K562 (cell line): ENCODE results near the gene DTHD1. TPM values are rescaled to one million over a fixed set of nuclear protein-coding genes. Genes with fewer than 3 reads are reported as not detected.

Experiments used
- ATAC-seq: fragments of 200-7000 bp; cut with Tn5 transposase; 3 replicates; pipeline ENCODE4 v1.9.1; 2020; ENCODE audit warnings: moderate library complexity
- BruUV-seq: library from RNA; stranded (reverse); fragments of 400-500 nt; replicated peaks from 2 replicates; lab custom pipeline; 2021; lab: Mats Ljungman, UMichigan
- CTCF ChIA-PET: fragments of 300-600 bp; formaldehyde crosslinking; extraction: SDS; loops from one replicate; lab custom pipeline; 2021; ENCODE audit warnings: low intra/inter-chr PET ratio; lab: Yijun Ruan, JAX
- POLR2A ChIA-PET: fragments of 300-600, 350-650 bp; sonication (Branson Sonifier 250); formaldehyde crosslinking; extraction: SDS; loops from one replicate; lab custom pipeline; 2021; ENCODE audit warnings: antibody characterized with exemption, inconsistent platforms; lab: Yijun Ruan, JAX
- DNase-seq, 4 experiments: peaks; one replicate each; pipeline versions ENCODE4 v3.0.0 to v3.0.0-alpha.2; 2011 to 2018; ENCODE audit warnings: low spot score in 3 of 4, mixed read lengths in 3 of 4; ENCODE audit errors: extremely low read depth in 1 of 4
- FAIRE-seq: peaks from 2 replicates; lab custom pipeline; 2011; peaks lifted over from hg19 to GRCh38; lab: Jason Lieb, UNC
- H2AFZ ChIP-seq: 2 replicates; pipeline ENCODE4 v1.6.0; 2011; ENCODE audit warnings: low read depth, low read length, control low read depth, inconsistent platforms
- H3K27ac ChIP-seq: fragments of 200-600 bp; 3 replicates; pipeline ENCODE4 v1.8.0; 2011; ENCODE audit warnings: low read depth, mild to moderate bottlenecking, control low read depth, inconsistent platforms, low read length, moderate library complexity, mixed read lengths; ENCODE audit errors: extremely low read depth
- H3K27me3 ChIP-seq, 2 experiments: fragments of 300-600 bp in 1 of 2; 2 replicates in 1 of 2; 3 replicates in 1 of 2; pipeline versions ENCODE4 v1.6.0 to v1.8.0; 2011; ENCODE audit warnings: inconsistent platforms in 2 of 2, low read length in 2 of 2, mild to moderate bottlenecking in 1 of 2, mixed read lengths in 1 of 2, moderate library complexity in 1 of 2; ENCODE audit not compliant: control insufficient read depth in 2 of 2, insufficient read depth in 2 of 2
- H3K36me3 ChIP-seq: fragments of 300-600 bp; 3 replicates; pipeline ENCODE4 v1.8.0; 2011; ENCODE audit warnings: mild to moderate bottlenecking, low read length, inconsistent platforms; ENCODE audit not compliant: control insufficient read depth, insufficient read depth
- H3K4me1 ChIP-seq, 2 experiments: fragments of 200-600 bp in 1 of 2; replicated peaks in 1 of 2; 2 replicates in 1 of 2; 3 replicates in 1 of 2; pipeline versions ENCODE4 v1.5.1 to v1.8.0; 2011; ENCODE audit warnings: inconsistent platforms in 2 of 2, low read length in 2 of 2, mild to moderate bottlenecking in 1 of 2, mixed read lengths in 1 of 2, moderate library complexity in 1 of 2; ENCODE audit not compliant: control insufficient read depth in 2 of 2, insufficient read depth in 2 of 2
- H3K4me2 ChIP-seq: 2 replicates; pipeline ENCODE4 v1.6.1; 2011; ENCODE audit warnings: low read length, control low read depth, inconsistent platforms, mixed read lengths; ENCODE audit not compliant: insufficient read depth
- H3K4me3 ChIP-seq: fragments of 200-600 bp; sonication (generic), shearing (Covaris generic); 2 replicates; pipeline ENCODE4 v1.5.1; 2016; ENCODE audit warnings: control low read depth, inconsistent platforms
- H3K79me2 ChIP-seq: fragments of 200-600 bp; 3 replicates; pipeline ENCODE4 v1.8.0; 2011; ENCODE audit warnings: low read length, inconsistent platforms; ENCODE audit not compliant: control insufficient read depth, insufficient read depth
- H3K9ac ChIP-seq, 2 experiments: 2 replicates each; pipeline versions ENCODE4 v1.6.0 to v1.6.1; 2011; ENCODE audit warnings: low read depth in 2 of 2, low read length in 2 of 2, control low read depth in 1 of 2, inconsistent platforms in 1 of 2, mild to moderate bottlenecking in 1 of 2, mixed read lengths in 1 of 2; ENCODE audit not compliant: insufficient read depth in 1 of 2
- H3K9me1 ChIP-seq: one replicate; pipeline ENCODE4 v1.6.0; 2011; ENCODE audit warnings: inconsistent platforms, mild to moderate bottlenecking, low read length, moderate library complexity; ENCODE audit not compliant: control insufficient read depth, insufficient read depth
- H3K9me3 ChIP-seq: replicated peaks from 2 replicates; pipeline ENCODE4 v1.5.1; 2011; ENCODE audit warnings: low read depth, low read length, inconsistent platforms; ENCODE audit not compliant: control insufficient read depth, insufficient read depth
- H4K20me1 ChIP-seq: replicated peaks from 2 replicates; pipeline ENCODE4 v1.6.1; 2011; ENCODE audit warnings: low read length, inconsistent platforms, mixed read lengths; ENCODE audit not compliant: control insufficient read depth, insufficient read depth
- DMBX1 ChIP-seq: fragments of 250-450 bp; sonication (Bioruptor Pico); IDR thresholded peaks from 2 replicates; pipeline ENCODE4 v1.8.0; 2022; ENCODE audit warnings: inconsistent platforms, mild to moderate bottlenecking, moderate library complexity, borderline replicate concordance
- EP300 ChIP-seq: IDR thresholded peaks from 2 replicates; pipeline ENCODE4 v1.6.1; 2012; ENCODE audit warnings: low read length, improper control_type of control experiment
- KAT7 ChIP-seq: sonication (generic); formaldehyde crosslinking; IDR thresholded peaks from 2 replicates; pipeline ENCODE4 v1.8.0; 2022; ENCODE audit warnings: missing genetic modification reagents, mild to moderate bottlenecking, borderline replicate concordance
- TAL1 ChIP-seq: fragments of 450-650 bp; IDR thresholded peaks from 2 replicates; pipeline ENCODE4 v1.6.1; 2016; ENCODE audit warnings: mild to moderate bottlenecking
- ZNF766 ChIP-seq: fragments of 200-800 bp; sonication (Bioruptor generic); conservative IDR thresholded peaks from 2 replicates; pipeline ENCODE4 v1.6.1; 2016; ENCODE audit warnings: missing genetic modification characterization, missing compliant biosample characterization
- ZNF79 ChIP-seq: fragments of 250-450 bp; sonication (Bioruptor Pico); IDR thresholded peaks from 2 replicates; pipeline ENCODE4 v1.4.0; 2020; ENCODE audit warnings: low read depth, mild to moderate bottlenecking, moderate library complexity
- WGBS: fragments of 100-300 bp; shearing (Covaris generic); methylation state at CpG from one replicate; pipeline ENCODE4 v1.1.6; 2016; ENCODE audit warnings: low coverage, mixed read lengths; ENCODE audit not compliant: insufficient coverage; ENCODE audit errors: missing lambda C conversion rate; 5-methylcytosine and 5-hydroxymethylcytosine counted together
- in situ Hi-C: fragments of 300-500 bp; cut with MboI; formaldehyde crosslinking; loops from 4 replicates; pipeline ENCODE4 v1.15.0; 2018; ENCODE audit warnings: inconsistent platforms, mixed read lengths
- intact Hi-C: fragments of 100-400 bp; cut with micrococcal nuclease; formaldehyde crosslinking; loops from 2 replicates; pipeline ENCODE4 v1.14.2; 2022
- polyA plus RNA-seq, 8 experiments: library from polyadenylated mRNA; depleted of rRNA in 4 of 8; stranded (reverse) in 5 of 8; unstranded in 3 of 8; fragments of >200 nt; fragmentation: Nextera tagmentation in 2 of 8; fragmentation: Illumina TruSeq in 1 of 8; extraction: Ambion mirVana in 2 of 8; extraction: Trizol in 1 of 8; gene quantifications; 2 replicates each; pipeline versions ENCODE4 v1.2.1 to v1.2.3, GENCODE V29; 2011 to 2014; ENCODE audit warnings: inconsistent platforms in 1 of 8, missing spikeins in 1 of 8
- total RNA-seq, 7 experiments: library from RNA; depleted of rRNA in 6 of 7; stranded (reverse); fragments of >200 nt in 6 of 7; fragmentation: Illumina TruSeq in 2 of 7; extraction: Trizol in 2 of 7; gene quantifications; 2 replicates each; pipeline versions ENCODE4 v1.2.1 to v1.2.3, GENCODE V29; 2011 to 2021; ENCODE audit warnings: low replicate concordance in 1 of 7
- TF ChIP-seq, protein P1 (sequence below), 2 experiments: fragments of 450-650 bp in 1 of 2; sonication (generic) in 1 of 2; formaldehyde crosslinking in 1 of 2; IDR thresholded peaks in 1 of 2; conservative IDR thresholded peaks in 1 of 2; 2 replicates each; pipeline versions ENCODE4 v1.6.1 to v1.8.1; 2016 to 2023; ENCODE audit warnings: mild to moderate bottlenecking in 2 of 2, moderate library complexity in 2 of 2, inconsistent platforms in 1 of 2, missing genetic modification reagents in 1 of 2
- TF ChIP-seq, protein P2 (sequence below): fragments of 250-450 bp; sonication (Bioruptor Pico); IDR thresholded peaks from 2 replicates; pipeline ENCODE4 v1.4.0; 2020
- TF ChIP-seq, protein P3 (sequence below): fragments of 250-450 bp; sonication (Bioruptor Pico); IDR thresholded peaks from 2 replicates; pipeline ENCODE4 v1.8.0; 2022; ENCODE audit warnings: inconsistent platforms, mild to moderate bottlenecking, moderate library complexity, borderline replicate concordance

Gene DTHD1
- total and polyA plus RNA-seq, 9 of the 15 experiments (the other 6 are each of a cell fraction or from before 2014, with no cell fraction given) = not detected

DNA sequence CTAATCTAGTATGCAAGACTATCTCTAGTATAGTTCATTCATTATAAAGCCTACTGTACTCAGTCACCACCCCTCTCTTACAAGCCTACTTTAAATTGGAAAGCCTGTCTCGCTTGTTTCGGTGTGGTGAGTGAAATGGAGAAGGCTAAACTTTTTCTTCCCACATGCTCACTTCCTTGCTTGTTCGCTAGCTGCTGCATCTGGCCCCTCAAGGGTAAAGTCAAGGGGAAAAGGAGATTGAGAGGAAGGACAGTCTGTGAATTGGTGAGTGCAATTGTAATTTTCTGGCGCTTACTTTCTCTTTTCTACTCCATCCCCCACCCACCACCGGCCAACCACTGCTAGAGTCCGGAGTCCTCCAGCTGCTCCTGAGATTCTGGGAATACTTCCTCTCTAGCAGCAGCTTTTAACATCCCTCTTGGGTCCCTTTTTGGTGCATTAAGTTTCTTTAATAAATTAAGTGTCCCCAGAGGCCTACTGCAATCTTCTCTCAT lies 25.0 kb upstream of the DTHD1 start:
- Histone ChIP-seq H3K4me2 (no peak overlapping the region), H3K4me3 (no peak overlapping the region), H3K27ac (no peak overlapping the region), H3K9me1 (no peaks in the 10 kb centered on the region), H2AFZ (no peak overlapping the region), H3K36me3 (no peaks in the 10 kb centered on the region), H3K27me3 (no peaks in the 10 kb centered on the region), H4K20me1 (no peaks in the 10 kb centered on the region), H3K4me1 (no peaks in the 10 kb centered on the region), H3K9me3 (no peaks in the 10 kb centered on the region), H3K9ac (no peak overlapping the region), H3K79me2 (no peaks in the 10 kb centered on the region)
- TF ChIP-seq, protein P1, sequence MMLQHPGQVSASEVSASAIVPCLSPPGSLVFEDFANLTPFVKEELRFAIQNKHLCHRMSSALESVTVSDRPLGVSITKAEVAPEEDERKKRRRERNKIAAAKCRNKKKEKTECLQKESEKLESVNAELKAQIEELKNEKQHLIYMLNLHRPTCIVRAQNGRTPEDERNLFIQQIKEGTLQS (IDR thresholded peaks at IDR 0.05) = no peak
- TF ChIP-seq, protein P1 (CRISPR knock-in tag; conservative IDR thresholded peaks at IDR 0.05) = no peak
- no peak for TF ChIP-seq EP300
- no peak for TF ChIP-seq KAT7 (CRISPR knock-in tag)
- TF ChIP-seq, protein P2, sequence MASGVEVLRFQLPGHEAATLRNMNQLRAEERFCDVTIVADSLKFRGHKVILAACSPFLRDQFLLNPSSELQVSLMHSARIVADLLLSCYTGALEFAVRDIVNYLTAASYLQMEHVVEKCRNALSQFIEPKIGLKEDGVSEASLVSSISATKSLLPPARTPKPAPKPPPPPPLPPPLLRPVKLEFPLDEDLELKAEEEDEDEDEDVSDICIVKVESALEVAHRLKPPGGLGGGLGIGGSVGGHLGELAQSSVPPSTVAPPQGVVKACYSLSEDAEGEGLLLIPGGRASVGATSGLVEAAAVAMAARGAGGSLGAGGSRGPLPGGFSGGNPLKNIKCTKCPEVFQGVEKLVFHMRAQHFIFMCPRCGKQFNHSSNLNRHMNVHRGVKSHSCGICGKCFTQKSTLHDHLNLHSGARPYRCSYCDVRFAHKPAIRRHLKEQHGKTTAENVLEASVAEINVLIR (CRISPR knock-in tag) = no peak
- TF ChIP-seq, protein P3, sequence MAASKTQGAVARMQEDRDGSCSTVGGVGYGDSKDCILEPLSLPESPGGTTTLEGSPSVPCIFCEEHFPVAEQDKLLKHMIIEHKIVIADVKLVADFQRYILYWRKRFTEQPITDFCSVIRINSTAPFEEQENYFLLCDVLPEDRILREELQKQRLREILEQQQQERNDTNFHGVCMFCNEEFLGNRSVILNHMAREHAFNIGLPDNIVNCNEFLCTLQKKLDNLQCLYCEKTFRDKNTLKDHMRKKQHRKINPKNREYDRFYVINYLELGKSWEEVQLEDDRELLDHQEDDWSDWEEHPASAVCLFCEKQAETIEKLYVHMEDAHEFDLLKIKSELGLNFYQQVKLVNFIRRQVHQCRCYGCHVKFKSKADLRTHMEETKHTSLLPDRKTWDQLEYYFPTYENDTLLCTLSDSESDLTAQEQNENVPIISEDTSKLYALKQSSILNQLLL = no peak
- no peak for TF ChIP-seq TAL1
- no peak for TF ChIP-seq DMBX1 (CRISPR knock-in tag)
- no peak for TF ChIP-seq ZNF766 (CRISPR knock-in tag)
- no peak for TF ChIP-seq ZNF79 (CRISPR knock-in tag)
- ATAC-seq (no peak), FAIRE-seq (no peak), DNase-seq (no peak)
- intact Hi-C loops = no loop called here
- ChIA-PET POLR2A (no interaction called here), CTCF (no interaction called here)
- in situ Hi-C loops = no loop called here
- no TSS peak for BruUV-seq
- 0% methylated on average over 6 of the region's 6 CpGs for WGBS
